GM21825 (cell line): Measurements from ENCODE around the gene PRADC1.

ENCODE experiments used
- ATAC-seq: cut with Tn5 transposase; IDR thresholded peaks from one replicate; pipeline ENCODE4 v1.9.1; 2021; ENCODE audit warnings: mild to moderate bottlenecking, moderate library complexity; ENCODE audit not compliant: unreplicated experiment

PRADC1 gene

GRCh38 chr2:73259276-73259675 is 26.2 kb upstream of the PRADC1 start:
- no peak for ATAC-seq

- no peak for ATAC-seq
Measured at GRCh38 chr2:73258913-73259215, 25.8 kb upstream of the PRADC1 start.

DNA sequence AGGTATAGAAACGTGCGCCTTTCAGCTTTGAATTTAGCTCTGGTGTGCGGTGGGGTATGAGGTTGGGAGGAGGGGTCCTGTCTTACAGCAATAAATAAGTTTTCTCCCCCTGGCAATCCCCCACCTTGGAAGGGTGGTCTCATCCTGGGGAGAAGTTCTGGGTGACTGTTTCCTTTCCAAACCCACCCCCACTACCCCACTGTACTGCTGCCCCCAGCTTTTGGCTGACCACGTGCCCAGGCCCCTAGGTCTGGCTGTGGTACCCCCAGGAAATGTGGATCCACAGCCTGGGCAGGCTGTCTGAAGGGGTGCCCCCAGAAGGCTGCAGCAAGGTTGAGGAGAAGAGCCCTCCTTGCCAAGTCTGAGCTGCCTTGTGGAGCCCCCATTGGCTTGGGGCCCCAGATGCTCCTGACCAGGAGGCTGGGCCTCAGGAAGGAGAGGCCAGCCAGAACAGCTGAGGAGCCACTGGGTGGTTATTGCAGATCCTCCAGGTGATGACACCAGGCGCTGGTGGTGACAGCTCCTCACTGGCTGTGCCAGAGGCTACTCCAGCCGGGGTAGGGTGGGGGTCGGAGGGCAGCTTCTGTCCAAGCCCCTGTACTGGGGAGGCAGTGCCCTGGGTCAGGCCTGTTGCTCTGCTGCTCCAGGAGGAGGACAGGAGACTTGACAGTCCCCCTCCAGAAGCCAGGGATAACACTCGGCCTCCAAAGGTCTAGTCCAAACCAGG is 25.3 kb upstream of the PRADC1 start:
- ATAC-seq = no peak

GRCh38 chr2:73257425-73258125 is 24.5 kb upstream of the PRADC1 start:
- no peak for ATAC-seq

DNA sequence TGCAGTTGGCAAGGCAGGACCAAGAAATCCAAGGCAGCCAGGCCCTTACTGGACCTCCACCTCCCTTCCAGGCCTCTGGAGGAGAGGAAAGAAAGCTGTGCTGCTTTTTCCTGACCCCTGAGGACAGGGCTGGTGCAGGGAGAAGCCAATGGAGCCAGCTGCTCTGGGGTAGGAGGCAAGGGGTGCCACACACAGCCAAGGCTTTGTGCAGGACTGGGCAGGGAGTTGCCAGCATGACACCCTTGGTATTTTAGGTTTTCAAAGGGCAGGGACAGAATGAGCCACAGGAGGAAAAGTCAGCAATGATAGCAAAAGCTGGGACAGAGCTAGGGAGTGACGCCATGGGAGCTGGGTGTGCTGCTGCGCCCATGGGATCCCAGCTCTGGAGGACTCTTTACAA is 24.0 kb upstream of the PRADC1 start:
- ATAC-seq = no peak

DNA sequence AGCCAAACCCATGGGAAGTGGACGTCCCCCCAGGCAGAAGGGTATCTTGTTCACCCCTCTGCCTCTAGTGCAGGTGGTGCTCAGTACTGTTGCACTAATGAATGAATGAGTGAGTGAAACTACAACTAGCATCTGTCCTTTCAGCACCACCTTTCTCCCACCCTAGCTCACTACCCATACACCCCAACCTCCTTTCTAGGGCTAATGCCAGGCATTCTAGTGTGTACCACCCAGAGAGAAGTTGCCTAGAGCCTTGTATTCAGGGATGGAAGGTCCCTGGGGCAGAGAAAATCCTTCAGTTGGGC is 23.5 kb upstream of the PRADC1 start:
- no peak for ATAC-seq

GRCh38 chr2:73255907-73256617 is 23.0 kb upstream of the PRADC1 start:
- no peak for ATAC-seq

DNA sequence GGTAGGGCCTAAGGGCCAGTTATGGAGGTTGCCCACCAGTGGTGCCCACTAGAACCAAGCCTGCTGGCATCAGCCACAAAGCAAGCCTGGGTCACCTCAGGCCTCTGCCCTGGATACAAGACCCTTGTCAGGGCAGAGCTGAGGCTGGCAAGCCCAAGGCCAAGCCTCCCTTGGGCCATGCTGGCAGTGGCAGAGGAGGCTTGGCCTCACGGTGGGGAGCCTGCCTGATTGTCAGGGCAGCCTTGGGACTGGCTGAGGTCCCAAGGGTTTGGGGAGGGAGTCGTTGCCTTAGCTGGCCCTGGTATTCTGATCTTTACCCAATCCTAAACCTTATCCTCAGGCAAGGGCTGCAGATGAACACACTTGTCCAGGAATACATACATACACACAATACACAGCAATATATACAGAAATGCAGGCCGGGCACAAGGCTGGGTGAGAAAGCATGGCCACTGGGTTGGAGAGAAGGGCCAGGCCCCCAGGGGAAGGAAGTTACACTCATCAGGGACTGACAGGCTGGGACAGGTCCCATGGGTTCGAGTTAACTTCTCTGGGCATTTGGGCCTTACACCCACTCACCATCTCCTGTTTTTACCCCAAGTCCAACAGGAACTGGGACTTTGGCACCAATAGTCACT is 22.1 kb upstream of the PRADC1 start:
- ATAC-seq = no peak

DNA sequence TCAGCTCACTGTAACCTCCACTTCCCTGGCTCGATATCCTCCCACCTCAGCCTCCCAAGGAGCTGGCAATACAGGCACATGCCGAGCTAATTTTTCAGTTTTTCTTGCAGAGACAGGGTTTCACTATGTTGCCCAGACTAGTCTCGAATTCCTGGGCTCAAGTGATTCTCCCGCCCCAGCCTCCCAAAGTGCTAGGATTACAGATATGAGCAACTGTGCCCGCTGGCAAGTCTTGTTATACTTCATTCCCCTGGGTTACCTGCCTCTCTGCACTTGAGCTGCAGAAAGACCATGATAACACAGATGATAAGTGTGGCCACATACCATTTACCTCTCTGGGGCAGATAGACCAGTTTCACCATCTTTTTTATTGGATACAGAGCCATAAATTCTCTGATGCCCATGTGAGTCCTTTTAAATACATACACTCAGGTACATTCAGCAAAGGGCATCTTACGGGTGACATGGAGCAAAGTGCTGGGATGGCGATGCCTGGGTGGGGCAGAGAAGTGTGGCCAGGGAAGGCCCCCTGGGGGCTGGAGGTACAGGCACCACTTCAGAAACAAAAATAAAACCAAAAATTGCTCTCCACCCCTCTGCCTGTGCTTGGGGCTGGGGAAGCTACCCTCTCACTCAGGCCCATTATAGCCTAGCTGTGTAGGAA is 21.4 kb upstream of the PRADC1 start:
- no peak for ATAC-seq

DNA sequence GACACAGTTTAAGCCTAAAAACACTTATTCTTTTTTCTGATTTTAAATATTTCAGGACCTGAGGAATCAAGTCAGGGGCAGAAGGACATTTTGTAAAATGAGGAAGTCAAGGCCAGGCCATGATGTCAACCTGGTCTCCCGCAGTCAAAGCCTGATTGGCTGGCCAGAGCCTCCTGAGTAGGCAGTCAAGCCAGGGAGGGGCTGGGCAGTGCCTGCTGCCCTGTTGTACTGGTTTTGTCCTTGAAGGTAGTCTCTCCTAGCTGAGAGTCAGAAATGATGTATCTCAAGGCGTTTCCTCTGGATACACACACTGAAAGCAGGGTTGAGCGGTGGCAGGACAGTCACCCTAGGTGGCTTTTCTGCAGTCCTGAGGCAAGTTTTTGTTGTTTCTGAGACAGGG is 20.9 kb upstream of the PRADC1 start:
- no peak for ATAC-seq

DNA sequence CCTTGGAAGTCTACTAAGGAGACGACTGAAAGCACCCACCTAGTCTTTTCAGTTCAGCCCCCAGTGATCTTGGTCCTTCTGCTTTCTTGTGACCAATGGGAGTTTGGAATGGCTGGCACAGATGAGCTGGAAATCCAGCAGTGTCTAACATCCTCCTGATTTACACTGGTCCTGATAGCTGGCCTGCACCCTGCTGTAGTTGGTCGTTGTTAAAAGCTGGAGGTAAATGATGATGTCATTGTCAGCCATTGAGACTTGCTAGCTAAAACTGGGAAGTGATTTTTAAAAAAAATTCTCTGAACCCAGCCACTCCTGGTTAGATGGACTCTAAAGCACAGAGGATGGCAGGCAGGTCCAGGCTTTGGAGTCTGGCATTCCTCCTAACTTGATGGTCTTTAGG is 20.4 kb upstream of the PRADC1 start:
- ATAC-seq = no peak

GRCh38 chr2:73252238-73253027 is 19.4 kb upstream of the PRADC1 start:
- no peak for ATAC-seq

- no peak for ATAC-seq
Measured at GRCh38 chr2:73250872-73251846, 18.1 kb upstream of the PRADC1 start.

DNA sequence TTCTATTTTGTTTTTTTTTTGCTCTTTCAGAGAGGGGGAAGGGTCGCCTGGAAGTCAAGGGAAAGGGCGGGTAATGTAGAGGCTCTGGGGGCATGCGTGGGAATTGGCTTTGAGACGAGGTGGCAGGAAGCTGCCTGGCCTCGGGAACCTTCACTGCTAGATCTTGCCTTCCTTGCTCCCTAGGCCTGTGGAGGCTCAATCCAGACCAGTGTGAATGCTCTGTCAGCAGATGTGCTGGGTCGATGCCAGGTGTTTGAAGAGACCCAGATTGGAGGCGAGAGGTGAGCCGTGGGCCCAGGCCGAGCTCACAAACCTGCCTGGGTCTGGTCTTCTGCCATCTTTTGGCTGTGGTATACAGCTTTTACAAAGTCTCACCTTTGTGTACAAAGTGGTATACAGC is 16.6 kb upstream of the PRADC1 start:
- no peak for ATAC-seq

- ATAC-seq = no peak
Measured at GRCh38 chr2:73246850-73247249, 13.8 kb upstream of the PRADC1 start.

- ATAC-seq = no peak
Measured at GRCh38 chr2:73244580-73244979, 11.5 kb upstream of the PRADC1 start.

DNA sequence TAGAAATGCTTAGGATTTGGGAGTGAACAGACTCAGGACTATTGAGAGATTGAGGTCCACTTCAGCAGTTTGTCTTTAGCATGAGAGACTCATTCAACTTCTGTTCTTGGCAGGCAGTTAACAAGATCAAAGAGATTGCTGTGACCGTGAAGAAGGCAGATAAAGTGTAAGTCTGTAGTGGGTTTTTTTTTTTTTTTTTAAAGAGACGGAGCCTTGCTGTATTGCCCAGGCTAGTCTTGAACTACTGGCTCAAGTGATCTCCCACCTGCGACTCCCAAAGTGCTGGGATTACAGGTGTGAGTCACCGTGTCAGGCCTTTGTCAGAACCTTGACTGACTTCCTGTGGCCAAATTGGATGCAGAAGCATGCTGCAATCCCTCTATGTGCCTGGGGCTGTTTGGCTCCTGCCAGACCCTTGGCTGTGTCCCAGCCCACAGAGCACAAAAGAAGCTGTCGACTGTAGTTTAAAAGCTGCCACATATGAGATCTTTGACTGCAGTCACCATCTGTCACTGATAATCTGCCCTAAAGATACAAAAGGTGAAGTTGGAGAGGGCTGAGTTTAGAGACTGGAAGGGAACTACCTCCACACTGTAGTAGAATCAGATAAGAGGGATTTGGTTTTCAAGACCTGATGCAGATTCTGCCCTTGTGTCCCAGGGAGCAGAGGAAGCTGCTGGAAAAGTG is 11.0 kb upstream of the PRADC1 start:
- ATAC-seq = no peak

GRCh38 chr2:73239776-73240175 is 6.7 kb upstream of the PRADC1 start:
- ATAC-seq = no peak

GRCh38 chr2:73238976-73239375 is 5.9 kb upstream of the PRADC1 start:
- no peak for ATAC-seq
